GM12878 (cell line): ENCODE data around the gene COL7A1.
"Not testable (repeated sequence)": the region's sequence is repeated elsewhere in the genome, so short reads cannot be mapped to it uniquely, and the experiment has no call there.

ENCODE experiments used
- EZH2 ChIP-seq: IDR thresholded peaks from 2 replicates; pipeline ENCODE4 v1.6.1; 2012; ENCODE audit warnings: low read depth, mild to moderate bottlenecking, control low read depth, inconsistent platforms, low read length, borderline replicate concordance; ENCODE audit not compliant: control insufficient read depth
- FOXK2 ChIP-seq: fragments of 450-650 bp; IDR thresholded peaks from 2 replicates; pipeline ENCODE4 v1.6.1; 2017; ENCODE audit warnings: mild to moderate bottlenecking, moderate library complexity
- MEF2B ChIP-seq: fragments of 450-650 bp; IDR thresholded peaks from 2 replicates; pipeline ENCODE4 v1.6.1; 2018; ENCODE audit warnings: mild to moderate bottlenecking, moderate library complexity; ENCODE audit not compliant: partially characterized antibody, poor library complexity, severe bottlenecking
- RAD21 ChIP-seq: IDR thresholded peaks from 2 replicates; pipeline ENCODE4 v1.6.1; 2011; ENCODE audit warnings: mild to moderate bottlenecking, low read depth, low read length, moderate library complexity; ENCODE audit not compliant: insufficient read depth
- TAF1 ChIP-seq: IDR thresholded peaks from 2 replicates; pipeline ENCODE4 v1.6.1; 2011; ENCODE audit warnings: mild to moderate bottlenecking, low read depth, low read length, borderline replicate concordance
- TF ChIP-seq, protein P1 (sequence below), 3 experiments: IDR thresholded peaks in 2 of 3; conservative IDR thresholded peaks in 1 of 3; 2 replicates each; pipeline ENCODE4 v1.5.1; 2011; ENCODE audit warnings: low read depth in 3 of 3, low read length in 3 of 3, mild to moderate bottlenecking in 3 of 3, control low read depth in 2 of 3, moderate library complexity in 2 of 3, inconsistent platforms in 1 of 3, mixed read lengths in 1 of 3; ENCODE audit not compliant: control insufficient read depth in 2 of 3, insufficient read depth in 1 of 3; ENCODE audit errors: extremely low read depth in 1 of 3
- TF ChIP-seq, protein P2 (sequence below): IDR thresholded peaks from 2 replicates; pipeline ENCODE4 v1.6.1; 2012; ENCODE audit warnings: low read depth, low read length, improper control_type of control experiment

DNA sequence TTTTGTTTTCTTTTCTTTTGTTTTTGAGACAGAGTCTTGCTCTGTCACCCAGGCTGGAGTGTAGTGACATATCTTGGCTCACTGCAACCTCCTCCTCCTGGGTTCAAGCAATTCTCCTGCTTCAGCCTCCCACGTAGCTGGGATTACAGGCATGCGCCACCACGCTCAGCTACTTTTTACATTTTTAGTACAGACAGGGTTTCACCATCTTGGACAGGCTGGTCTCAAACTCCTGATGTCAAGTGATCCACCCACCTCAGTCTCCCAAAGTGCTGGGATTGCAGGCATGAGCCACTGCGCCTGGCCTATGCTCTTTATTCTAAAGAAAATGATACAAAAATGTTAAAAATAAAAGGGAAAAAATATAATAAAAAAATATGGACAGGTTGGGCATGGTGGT lies 64.4 kb downstream of the COL7A1 start:
- TF ChIP-seq FOXK2, TAF1, EZH2, MEF2B, RAD21: not testable (repeated sequence)
- TF ChIP-seq, protein P1, sequence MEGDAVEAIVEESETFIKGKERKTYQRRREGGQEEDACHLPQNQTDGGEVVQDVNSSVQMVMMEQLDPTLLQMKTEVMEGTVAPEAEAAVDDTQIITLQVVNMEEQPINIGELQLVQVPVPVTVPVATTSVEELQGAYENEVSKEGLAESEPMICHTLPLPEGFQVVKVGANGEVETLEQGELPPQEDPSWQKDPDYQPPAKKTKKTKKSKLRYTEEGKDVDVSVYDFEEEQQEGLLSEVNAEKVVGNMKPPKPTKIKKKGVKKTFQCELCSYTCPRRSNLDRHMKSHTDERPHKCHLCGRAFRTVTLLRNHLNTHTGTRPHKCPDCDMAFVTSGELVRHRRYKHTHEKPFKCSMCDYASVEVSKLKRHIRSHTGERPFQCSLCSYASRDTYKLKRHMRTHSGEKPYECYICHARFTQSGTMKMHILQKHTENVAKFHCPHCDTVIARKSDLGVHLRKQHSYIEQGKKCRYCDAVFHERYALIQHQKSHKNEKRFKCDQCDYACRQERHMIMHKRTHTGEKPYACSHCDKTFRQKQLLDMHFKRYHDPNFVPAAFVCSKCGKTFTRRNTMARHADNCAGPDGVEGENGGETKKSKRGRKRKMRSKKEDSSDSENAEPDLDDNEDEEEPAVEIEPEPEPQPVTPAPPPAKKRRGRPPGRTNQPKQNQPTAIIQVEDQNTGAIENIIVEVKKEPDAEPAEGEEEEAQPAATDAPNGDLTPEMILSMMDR (IDR thresholded peaks at IDR 0.05 in 2 of 3, conservative IDR thresholded peaks at IDR 0.05 in 1 of 3; ENCODE audit: control insufficient read depth in 2 of 3, extremely low read depth in 1 of 3, insufficient read depth in 1 of 3, low read depth in 3 of 3, low read length in 3 of 3): not testable (repeated sequence)
- TF ChIP-seq, protein P2, sequence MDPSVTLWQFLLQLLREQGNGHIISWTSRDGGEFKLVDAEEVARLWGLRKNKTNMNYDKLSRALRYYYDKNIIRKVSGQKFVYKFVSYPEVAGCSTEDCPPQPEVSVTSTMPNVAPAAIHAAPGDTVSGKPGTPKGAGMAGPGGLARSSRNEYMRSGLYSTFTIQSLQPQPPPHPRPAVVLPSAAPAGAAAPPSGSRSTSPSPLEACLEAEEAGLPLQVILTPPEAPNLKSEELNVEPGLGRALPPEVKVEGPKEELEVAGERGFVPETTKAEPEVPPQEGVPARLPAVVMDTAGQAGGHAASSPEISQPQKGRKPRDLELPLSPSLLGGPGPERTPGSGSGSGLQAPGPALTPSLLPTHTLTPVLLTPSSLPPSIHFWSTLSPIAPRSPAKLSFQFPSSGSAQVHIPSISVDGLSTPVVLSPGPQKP: not testable (repeated sequence)
